K562 (cell line): ENCODE results near the gene DZIP1. TPM values are rescaled to one million over a fixed set of nuclear protein-coding genes. Genes with fewer than 3 reads are reported as not detected.

Source experiments
- ATAC-seq: fragments of 200-7000 bp; cut with Tn5 transposase; 3 replicates; pipeline ENCODE4 v1.9.1; 2020; ENCODE audit warnings: moderate library complexity
- BruUV-seq: library from RNA; stranded (reverse); fragments of 400-500 nt; replicated peaks from 2 replicates; lab custom pipeline; 2021; lab: Mats Ljungman, UMichigan
- CTCF ChIA-PET: fragments of 300-600 bp; formaldehyde crosslinking; extraction: SDS; loops from one replicate; lab custom pipeline; 2021; ENCODE audit warnings: low intra/inter-chr PET ratio; lab: Yijun Ruan, JAX
- POLR2A ChIA-PET: fragments of 300-600, 350-650 bp; sonication (Branson Sonifier 250); formaldehyde crosslinking; extraction: SDS; loops from one replicate; lab custom pipeline; 2021; ENCODE audit warnings: antibody characterized with exemption, inconsistent platforms; lab: Yijun Ruan, JAX
- DNase-seq, 4 experiments: peaks; one replicate each; pipeline versions ENCODE4 v3.0.0 to v3.0.0-alpha.2; 2011 to 2018; ENCODE audit warnings: low spot score in 3 of 4, mixed read lengths in 3 of 4; ENCODE audit errors: extremely low read depth in 1 of 4
- FAIRE-seq: peaks from 2 replicates; lab custom pipeline; 2011; peaks lifted over from hg19 to GRCh38; lab: Jason Lieb, UNC
- H2AFZ ChIP-seq: 2 replicates; pipeline ENCODE4 v1.6.0; 2011; ENCODE audit warnings: low read depth, low read length, control low read depth, inconsistent platforms
- H3K27ac ChIP-seq: fragments of 200-600 bp; 3 replicates; pipeline ENCODE4 v1.8.0; 2011; ENCODE audit warnings: low read depth, mild to moderate bottlenecking, control low read depth, inconsistent platforms, low read length, moderate library complexity, mixed read lengths; ENCODE audit errors: extremely low read depth
- H3K27me3 ChIP-seq, 2 experiments: fragments of 300-600 bp in 1 of 2; 2 replicates in 1 of 2; 3 replicates in 1 of 2; pipeline versions ENCODE4 v1.6.0 to v1.8.0; 2011; ENCODE audit warnings: inconsistent platforms in 2 of 2, low read length in 2 of 2, mild to moderate bottlenecking in 1 of 2, mixed read lengths in 1 of 2, moderate library complexity in 1 of 2; ENCODE audit not compliant: control insufficient read depth in 2 of 2, insufficient read depth in 2 of 2
- H3K36me3 ChIP-seq: fragments of 300-600 bp; 3 replicates; pipeline ENCODE4 v1.8.0; 2011; ENCODE audit warnings: mild to moderate bottlenecking, low read length, inconsistent platforms; ENCODE audit not compliant: control insufficient read depth, insufficient read depth
- H3K4me1 ChIP-seq, 2 experiments: fragments of 200-600 bp in 1 of 2; replicated peaks in 1 of 2; 2 replicates in 1 of 2; 3 replicates in 1 of 2; pipeline versions ENCODE4 v1.5.1 to v1.8.0; 2011; ENCODE audit warnings: inconsistent platforms in 2 of 2, low read length in 2 of 2, mild to moderate bottlenecking in 1 of 2, mixed read lengths in 1 of 2, moderate library complexity in 1 of 2; ENCODE audit not compliant: control insufficient read depth in 2 of 2, insufficient read depth in 2 of 2
- H3K4me2 ChIP-seq: 2 replicates; pipeline ENCODE4 v1.6.1; 2011; ENCODE audit warnings: low read length, control low read depth, inconsistent platforms, mixed read lengths; ENCODE audit not compliant: insufficient read depth
- H3K4me3 ChIP-seq: fragments of 200-600 bp; sonication (generic), shearing (Covaris generic); 2 replicates; pipeline ENCODE4 v1.5.1; 2016; ENCODE audit warnings: control low read depth, inconsistent platforms
- H3K79me2 ChIP-seq: fragments of 200-600 bp; 3 replicates; pipeline ENCODE4 v1.8.0; 2011; ENCODE audit warnings: low read length, inconsistent platforms; ENCODE audit not compliant: control insufficient read depth, insufficient read depth
- H3K9ac ChIP-seq, 2 experiments: 2 replicates each; pipeline versions ENCODE4 v1.6.0 to v1.6.1; 2011; ENCODE audit warnings: low read depth in 2 of 2, low read length in 2 of 2, control low read depth in 1 of 2, inconsistent platforms in 1 of 2, mild to moderate bottlenecking in 1 of 2, mixed read lengths in 1 of 2; ENCODE audit not compliant: insufficient read depth in 1 of 2
- H3K9me1 ChIP-seq: one replicate; pipeline ENCODE4 v1.6.0; 2011; ENCODE audit warnings: inconsistent platforms, mild to moderate bottlenecking, low read length, moderate library complexity; ENCODE audit not compliant: control insufficient read depth, insufficient read depth
- H3K9me3 ChIP-seq: replicated peaks from 2 replicates; pipeline ENCODE4 v1.5.1; 2011; ENCODE audit warnings: low read depth, low read length, inconsistent platforms; ENCODE audit not compliant: control insufficient read depth, insufficient read depth
- H4K20me1 ChIP-seq: replicated peaks from 2 replicates; pipeline ENCODE4 v1.6.1; 2011; ENCODE audit warnings: low read length, inconsistent platforms, mixed read lengths; ENCODE audit not compliant: control insufficient read depth, insufficient read depth
- TBL1XR1 ChIP-seq, 2 experiments: IDR thresholded peaks; 2 replicates each; pipeline ENCODE4 v1.6.1; 2012; ENCODE audit warnings: improper control_type of control experiment in 2 of 2, low read length in 2 of 2, mild to moderate bottlenecking in 1 of 2
- UBTF ChIP-seq, 2 experiments: IDR thresholded peaks; 2 replicates each; pipeline ENCODE4 v1.6.1; 2012; ENCODE audit warnings: improper control_type of control experiment in 2 of 2, low read depth in 2 of 2, low read length in 2 of 2, borderline replicate concordance in 1 of 2
- ZNF224 ChIP-seq: sonication (generic); formaldehyde crosslinking; IDR thresholded peaks from 2 replicates; pipeline ENCODE4 v1.8.0; 2022; ENCODE audit warnings: mild to moderate bottlenecking, missing genetic modification reagents
- WGBS: fragments of 100-300 bp; shearing (Covaris generic); methylation state at CpG from one replicate; pipeline ENCODE4 v1.1.6; 2016; ENCODE audit warnings: low coverage, mixed read lengths; ENCODE audit not compliant: insufficient coverage; ENCODE audit errors: missing lambda C conversion rate; 5-methylcytosine and 5-hydroxymethylcytosine counted together
- in situ Hi-C: fragments of 300-500 bp; cut with MboI; formaldehyde crosslinking; loops from 4 replicates; pipeline ENCODE4 v1.15.0; 2018; ENCODE audit warnings: inconsistent platforms, mixed read lengths
- intact Hi-C: fragments of 100-400 bp; cut with micrococcal nuclease; formaldehyde crosslinking; loops from 2 replicates; pipeline ENCODE4 v1.14.2; 2022
- polyA plus RNA-seq, 8 experiments: library from polyadenylated mRNA; depleted of rRNA in 4 of 8; stranded (reverse) in 5 of 8; unstranded in 3 of 8; fragments of >200 nt; fragmentation: Nextera tagmentation in 2 of 8; fragmentation: Illumina TruSeq in 1 of 8; extraction: Ambion mirVana in 2 of 8; extraction: Trizol in 1 of 8; gene quantifications; 2 replicates each; pipeline versions ENCODE4 v1.2.1 to v1.2.3, GENCODE V29; 2011 to 2014; ENCODE audit warnings: inconsistent platforms in 1 of 8, missing spikeins in 1 of 8
- total RNA-seq, 7 experiments: library from RNA; depleted of rRNA in 6 of 7; stranded (reverse); fragments of >200 nt in 6 of 7; fragmentation: Illumina TruSeq in 2 of 7; extraction: Trizol in 2 of 7; gene quantifications; 2 replicates each; pipeline versions ENCODE4 v1.2.1 to v1.2.3, GENCODE V29; 2011 to 2021; ENCODE audit warnings: low replicate concordance in 1 of 7

The DZIP1 gene
- total and polyA plus RNA-seq, 9 of the 15 experiments (the other 6 are each of a cell fraction or from before 2014, with no cell fraction given): 0.07 TPM; not detected in 8

GRCh38 chr13:95546919-95547318, 97.6 kb downstream of the DZIP1 start:
- FAIRE-seq (no peak), ATAC-seq (no peak), DNase-seq (no peak)
- ChIA-PET POLR2A (interaction anchor here (0.5 to 0.6 kb wide), 2 partner anchors 16 to 1393 kb away, joined by 3 to 4 read pairs; no protein-coding TSS in a partner anchor), CTCF (no interaction called here)
- Histone ChIP-seq H3K9me1 (no peaks in the 10 kb centered on the region), H3K4me1 (no peaks in the 10 kb centered on the region; a peak in 1 of 5 replicates), H3K27ac (no peak overlapping the region), H3K36me3 (no peaks in the 10 kb centered on the region), H3K9ac (no peak overlapping the region), H3K27me3 (peaks cover 2 to 3% of the 10 kb centered on the region in 2 experiments; a peak in 3 of 5 replicates), H3K4me2 (no peak overlapping the region), H3K79me2 (no peaks in the 10 kb centered on the region), H4K20me1 (no peaks in the 10 kb centered on the region), H2AFZ (no peak overlapping the region), H3K4me3 (no peak overlapping the region), H3K9me3 (no peaks in the 10 kb centered on the region)
- TF ChIP-seq ZNF224 (no peak), UBTF (IDR thresholded peaks at IDR 0.05; ENCODE audit: borderline replicate concordance in 1 of 2, low read depth in 2 of 2, low read length in 2 of 2) (no peak), TBL1XR1 (IDR thresholded peaks at IDR 0.05; ENCODE audit: low read length in 2 of 2) (no peak)
- WGBS: 0% methylated on average over 1 of the region's 3 CpGs
- BruUV-seq: no TSS peak
- intact Hi-C loops: no loop called here
- in situ Hi-C loops: loop anchor here (25.0 kb wide), 1 partner anchor 290 kb away; no protein-coding TSS in a partner anchor
